Mesangial cell (primary cell): Measurements from ENCODE around the gene EIF4EBP3. TPM values are rescaled to one million over a fixed set of nuclear protein-coding genes. Genes with fewer than 3 reads are reported as not detected.

ENCODE experiments used
- total RNA-seq: library from RNA; depleted of rRNA; stranded (reverse); fragments of >200 nt; gene quantifications from 2 replicates; pipeline ENCODE4 v1.2.3, GENCODE V29; 2015

The EIF4EBP3 gene
- total RNA-seq: 0.98 and 6.3 TPM in 2 replicates

DNA sequence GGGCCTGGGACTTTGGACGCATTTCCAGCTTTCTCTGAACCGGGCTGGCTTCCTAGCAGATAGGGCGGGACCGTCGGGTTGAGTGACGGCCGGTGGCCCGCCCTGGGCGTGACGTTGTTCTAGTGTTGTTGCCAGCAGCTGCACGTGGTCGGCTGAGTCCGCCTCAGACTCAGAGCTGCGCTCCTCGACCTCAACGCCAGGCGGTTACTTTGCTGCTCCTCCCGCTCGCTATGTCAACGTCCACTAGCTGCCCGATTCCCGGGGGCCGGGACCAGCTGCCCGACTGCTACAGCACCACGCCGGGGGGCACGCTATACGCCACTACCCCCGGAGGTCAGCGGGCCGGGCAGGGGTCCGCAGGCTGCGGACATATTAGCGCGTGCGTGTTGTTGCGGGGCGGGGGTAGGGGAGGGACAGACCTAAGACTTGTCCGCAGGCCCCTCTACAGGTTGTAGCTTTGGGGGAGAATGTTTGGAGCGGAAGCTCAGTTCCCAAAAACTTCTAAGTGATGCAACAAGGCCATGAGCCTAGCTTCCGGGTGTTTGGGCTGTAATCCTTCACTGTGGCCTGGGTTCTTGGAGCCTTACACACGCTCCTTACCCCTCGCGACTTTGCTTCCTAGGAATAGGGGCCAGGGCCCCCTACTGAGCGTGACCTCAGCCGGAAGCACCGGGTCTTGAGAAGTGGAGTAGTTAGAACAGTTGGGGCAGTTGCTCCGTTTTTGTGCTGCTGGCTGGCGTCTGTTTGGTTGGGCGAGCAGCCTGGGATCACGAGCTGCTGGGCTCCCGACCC, at the start of gene EIF4EBP3:
Gene EIF4EBP3, plus strand, starts transcription at position 155 of the 792 bp plus-strand sequence. Its CDS starts 76 bp downstream, at position 231.

DNA sequence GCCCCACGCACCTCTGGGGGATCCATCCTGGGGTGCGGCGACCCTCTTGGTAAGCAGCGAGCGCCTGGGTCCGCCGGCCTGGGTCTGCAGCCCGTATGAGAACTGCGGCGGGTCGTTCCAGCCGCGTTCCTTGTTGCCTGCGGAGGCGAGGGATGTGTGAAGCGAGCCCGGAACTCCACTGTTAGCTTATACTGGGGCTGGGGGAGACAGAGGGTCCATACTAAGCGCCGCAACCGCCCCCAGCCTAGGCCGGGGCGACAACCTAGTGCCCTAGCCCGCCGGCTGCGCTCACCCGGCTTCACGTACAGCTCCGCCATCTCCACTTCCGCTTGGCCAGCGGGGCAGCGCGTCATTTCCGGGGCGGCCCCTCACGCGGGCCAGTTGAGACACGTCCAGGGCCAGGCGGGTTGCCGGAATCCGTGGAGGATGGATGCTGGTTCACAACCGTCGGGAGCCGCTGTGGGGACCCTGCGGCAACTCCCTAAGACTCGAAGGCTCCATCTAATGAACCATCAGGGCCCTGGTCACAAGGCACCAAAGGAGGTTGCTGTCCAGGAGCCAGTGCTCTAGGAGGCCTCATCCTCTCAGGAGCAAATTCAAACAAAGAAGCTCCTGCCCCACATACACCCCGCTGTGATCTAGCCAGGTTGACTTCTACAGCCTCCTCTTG, 9.8 kb downstream of the EIF4EBP3 start, which contains the start of gene SRA1:
Gene SRA1, minus strand, starts transcription at position 338 of the 670 bp plus-strand sequence. Its CDS starts 21 bp downstream, at position 317.

DNA sequence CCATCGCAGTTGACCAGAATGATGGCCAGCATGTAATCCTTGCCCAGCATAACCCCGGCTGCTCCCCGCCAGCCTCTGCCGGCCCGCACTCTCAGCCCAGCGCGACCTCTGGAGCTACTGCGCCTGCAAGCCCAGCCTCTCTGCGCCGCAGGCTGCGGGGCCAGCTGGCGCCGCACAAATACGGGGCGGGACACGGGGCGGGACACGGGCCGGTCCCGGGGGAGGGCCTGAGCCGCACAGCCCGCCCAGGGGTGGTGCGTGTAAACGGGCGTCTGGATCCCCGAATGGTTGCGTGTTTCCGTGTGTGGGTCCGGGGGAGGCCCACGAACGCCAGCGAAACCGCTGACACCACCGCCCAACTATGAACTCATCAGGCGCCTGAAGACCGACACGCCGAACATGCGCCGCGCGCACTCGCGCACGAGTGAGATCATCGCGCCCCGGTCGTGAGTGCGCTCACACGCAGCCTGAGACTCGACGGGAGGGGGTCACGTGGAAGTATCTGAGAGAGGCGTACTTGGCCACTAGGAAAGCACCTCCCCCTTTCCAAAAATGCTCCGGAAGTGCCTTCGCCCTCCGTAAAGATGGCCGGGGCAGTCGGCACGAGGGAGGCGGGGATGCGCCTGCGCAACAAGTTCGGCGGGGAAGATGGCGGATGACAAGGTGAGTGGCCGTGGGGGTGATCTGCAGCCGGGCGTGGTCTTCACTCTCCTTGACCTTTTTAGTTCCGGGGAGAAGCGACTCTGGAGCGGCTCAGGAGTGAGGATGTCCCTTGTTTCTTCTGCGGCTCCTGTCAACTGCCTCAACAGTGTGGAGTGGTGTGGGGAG, 16.9 kb downstream of the EIF4EBP3 start, which contains the start of the genes APBB3 and SLC35A4:
Gene APBB3, minus strand, starts transcription at position 403 of the 828 bp plus-strand sequence. Its CDS starts 353 bp downstream, at position 50.
Gene SLC35A4, plus strand, starts transcription at position 633 of the 828 bp plus-strand sequence. CDS start 2,342 bp downstream, outside the sequence.

Other genes starting within 250 kb of the EIF4EBP3 start
- gene PFDN1, start 244.6 kb upstream of the EIF4EBP3 start, total RNA-seq: 164 and 215 TPM in 2 replicates
- 26.5 and 34.9 TPM in 2 replicates for gene HBEGF, start 201.1 kb upstream of the EIF4EBP3 start, total RNA-seq
- 0.13 TPM in 1 of 2 replicates, not detected in the other for gene SLC4A9, start 187.5 kb upstream of the EIF4EBP3 start, total RNA-seq
- gene ANKHD1, start 145.8 kb upstream of the EIF4EBP3 start, total RNA-seq: 32.4 and 41.5 TPM in 2 replicates
- 31.4 and 35.8 TPM in 2 replicates for gene SRA1, start 9.8 kb downstream of the EIF4EBP3 start, total RNA-seq
- gene APBB3, start 16.9 kb downstream of the EIF4EBP3 start, total RNA-seq: 8.8 and 22.8 TPM in 2 replicates
- 53.8 and 57.8 TPM in 2 replicates for gene SLC35A4, start 17.2 kb downstream of the EIF4EBP3 start, total RNA-seq
- 1.3 TPM in 1 of 2 replicates, not detected in the other for gene CD14, start 85.5 kb downstream of the EIF4EBP3 start, total RNA-seq
- 15.2 and 17.6 TPM in 2 replicates for gene TMCO6, start 91.8 kb downstream of the EIF4EBP3 start, total RNA-seq
- 49.5 and 63.3 TPM in 2 replicates for gene NDUFA2, start 100.0 kb downstream of the EIF4EBP3 start, total RNA-seq
- gene IK, start 100.2 kb downstream of the EIF4EBP3 start, total RNA-seq: 35.7 and 39.6 TPM in 2 replicates
- gene WDR55, start 117.2 kb downstream of the EIF4EBP3 start, total RNA-seq: 15.1 and 18.1 TPM in 2 replicates
- under 0.01 and 0.33 TPM in 2 replicates for gene DND1, start 125.9 kb downstream of the EIF4EBP3 start, total RNA-seq
- gene HARS1, start 143.7 kb downstream of the EIF4EBP3 start, total RNA-seq: 53.9 and 78.2 TPM in 2 replicates
- 22.0 and 25.0 TPM in 2 replicates for gene HARS2, start 143.8 kb downstream of the EIF4EBP3 start, total RNA-seq
- 8.8 and 10.4 TPM in 2 replicates for gene ZMAT2, start 152.8 kb downstream of the EIF4EBP3 start, total RNA-seq
- under 0.01 and 0.16 TPM in 2 replicates for gene PCDHA1, start 238.5 kb downstream of the EIF4EBP3 start, total RNA-seq
- under 0.01 TPM in 1 of 2 replicates, not detected in the other for gene PCDHA2, start 247.2 kb downstream of the EIF4EBP3 start, total RNA-seq